ENCODE data around the gene NAA80. TPM values are rescaled to one million over a fixed set of nuclear protein-coding genes. Genes with fewer than 3 reads are reported as not detected.
A peak's percentile ranks its signal among the peaks of the same experiment; 100 is the strongest.

The NAA80 gene
- polyA plus RNA-seq, 2 of the 4 experiments (the other 2 are of a cell fraction), result 3.1 to 5.3 TPM

DNA sequence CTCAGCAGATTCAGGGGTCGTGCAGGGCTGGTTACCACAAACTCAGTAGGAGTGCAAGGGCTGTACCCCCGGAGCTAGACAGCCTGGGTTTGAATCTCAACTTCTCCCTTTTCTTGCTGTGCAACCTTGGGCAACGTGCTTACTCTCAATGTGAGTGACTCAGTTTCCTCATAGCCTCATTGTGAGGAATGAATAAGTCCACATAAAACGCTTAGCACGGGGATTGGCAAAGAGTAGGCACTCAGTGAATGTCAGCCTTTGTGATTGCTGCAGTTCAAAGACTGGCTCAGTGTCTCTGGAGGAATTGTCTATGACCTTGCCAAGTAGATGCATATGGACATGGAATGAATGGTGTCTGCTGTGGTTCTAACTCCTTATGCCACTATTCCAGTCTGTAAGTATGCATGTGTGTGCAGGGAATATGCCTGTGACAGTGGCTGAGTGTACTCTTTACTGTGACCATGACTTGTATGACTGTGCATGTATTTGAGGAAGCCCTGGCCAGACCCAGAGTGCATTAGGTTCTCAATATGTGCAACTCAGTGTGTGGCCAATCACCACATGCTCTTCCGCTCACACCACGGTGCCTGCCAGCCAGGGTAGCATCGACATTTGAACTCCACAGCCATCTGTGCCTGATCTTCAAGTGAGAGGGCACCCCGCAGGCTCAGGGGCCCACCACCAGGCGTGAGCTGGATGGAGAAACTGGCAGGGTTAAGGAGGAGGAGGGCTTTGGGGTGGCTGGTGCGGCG is 900 bp upstream of the NAA80 start:
- 57% methylated on average over 10 of the region's 12 CpGs for WGBS (ENCODE audit: missing lambda C conversion rate)
- Histone ChIP-seq H3K27ac (peak overlapping the region; percentile 74 to 82), H3K4me2 (peak overlapping the region; percentile 92), H3K4me1 (peaks cover 26% of the 10 kb centered on the region), H3K9me3 (no peaks in the 10 kb centered on the region), H3K4me3 (peak overlapping the region; percentile 44)
- no peak for FAIRE-seq
- no peak for DNase-seq (ENCODE audit: low read depth in 1 of 2, low spot score in 1 of 2)
- ChIA-PET POLR2A (interaction anchor here (0.5 to 1.4 kb wide), 5 partner anchors 21 to 271 kb away, joined by 3 to 4 read pairs (median 3); no protein-coding TSS in a partner anchor), CTCF (interaction anchor here (1.1 to 3.5 kb wide), 6 partner anchors 15 to 65 kb away, joined by 3 to 21 read pairs (median 6); partner anchors contain the start of genes HYAL2 and TUSC2)
- ATAC-seq, result no peak
- TF ChIP-seq EHF (CRISPR knock-in tag; IDR thresholded peaks at IDR 0.05) (peak; percentile 36; the same call in 1 of the 2 replicates), RNF2 (IDR thresholded peaks at IDR 0.05; ENCODE audit: borderline replicate concordance, low read depth) (no peak)

DNA sequence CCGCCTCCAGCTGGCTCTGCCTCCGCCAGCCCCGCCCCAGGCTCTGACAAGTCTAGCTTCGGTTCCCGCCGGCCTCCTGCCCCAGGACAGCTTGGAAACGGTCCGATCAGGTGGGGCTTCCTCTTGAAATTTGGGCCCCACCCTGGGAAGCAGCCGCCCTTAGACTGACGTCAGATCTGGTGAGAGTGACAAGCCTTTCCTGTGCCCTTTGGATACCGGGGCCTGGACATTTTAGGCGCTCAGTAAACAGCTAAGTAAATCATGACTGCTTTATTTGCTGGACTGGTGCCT is 378 bp upstream of the NAA80 start:
- peak overlapping the region; percentile 92 for H3K4me2 ChIP-seq
- H3K9me3 ChIP-seq, result no peaks in the 10 kb centered on the region
- WGBS (ENCODE audit: missing lambda C conversion rate), result no CpG with 5 or more reads among the region's 12 CpGs
- peak in 1 of 2 experiments; percentile 84; a peak in 3 of 6 replicates for ATAC-seq
- H3K27ac ChIP-seq, result peak overlapping the region; percentile 74 to 82
- CTCF ChIA-PET, result interaction anchor here (1.1 to 3.5 kb wide), 7 partner anchors 16 to 105 kb away, joined by 3 to 21 read pairs (median 3); partner anchors contain the start of genes HYAL2 and TUSC2
- TF ChIP-seq MYC (IDR thresholded peaks at IDR 0.05; ENCODE audit: borderline replicate concordance, low read length), result no peak
- no peak for FAIRE-seq
- no peak for DNase-seq (ENCODE audit: low read depth in 1 of 2, low spot score in 1 of 2)
- H3K4me3 ChIP-seq, result peak overlapping the region; percentile 44
- H3K4me1 ChIP-seq, result peaks cover 26% of the 10 kb centered on the region
- POLR2A ChIA-PET, result interaction anchor here (0.5 to 1.4 kb wide), 4 partner anchors 20 to 39 kb away, joined by 3 to 4 read pairs (median 4); no protein-coding TSS in a partner anchor

DNA sequence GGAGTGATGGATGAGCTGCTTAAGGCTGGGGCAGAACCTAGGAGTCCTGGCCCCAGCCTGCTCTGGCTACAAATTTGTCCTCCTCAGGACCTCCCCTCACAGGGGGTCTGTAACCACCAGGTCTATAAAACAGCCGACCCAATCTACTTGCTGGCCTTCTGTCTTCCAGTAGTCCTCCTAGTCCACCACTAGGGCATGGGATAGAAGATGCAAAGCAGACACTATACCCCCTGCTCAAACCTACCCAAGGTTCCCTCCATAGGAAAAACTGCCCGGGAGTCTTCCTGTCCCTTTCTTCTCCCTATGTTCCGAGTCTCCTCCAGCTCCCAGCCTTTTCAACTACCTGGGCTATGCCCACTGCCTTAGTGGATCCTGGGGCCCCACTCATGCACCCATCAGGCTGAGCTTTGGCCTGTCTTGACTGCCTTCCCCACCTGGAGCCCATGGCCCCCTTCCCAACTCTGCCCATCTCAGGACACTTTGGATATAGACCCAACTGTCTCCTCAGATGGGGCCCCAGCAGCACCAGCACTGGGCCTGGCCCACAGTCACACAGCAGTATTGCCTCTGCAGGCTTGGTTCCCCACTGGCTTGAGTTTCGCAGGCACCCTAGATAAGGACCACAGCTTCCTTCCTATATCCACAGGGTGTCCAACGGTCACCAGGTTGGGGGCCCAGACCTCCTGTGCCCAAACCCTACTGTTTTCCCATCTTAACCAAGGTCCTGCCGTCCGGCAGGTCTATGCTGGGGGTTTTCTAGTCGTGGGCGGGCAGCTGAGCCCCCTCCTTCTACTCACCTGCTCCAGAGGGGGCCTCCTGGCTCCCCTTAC is 1.1 kb downstream of the NAA80 start:
- FAIRE-seq (no peak), ATAC-seq (peak; percentile 15 to 16; a peak in 3 of 6 replicates), DNase-seq (ENCODE audit: low read depth in 1 of 2, low spot score in 1 of 2) (peak in 1 of 2 experiments; percentile 32)
- CTCF ChIA-PET, result interaction anchor here (0.8 to 3.5 kb wide), 7 partner anchors 22 to 103 kb away, joined by 3 to 21 read pairs (median 3); partner anchors contain the start of gene HYAL2
- H3K4me1 ChIP-seq, result peaks cover 22% of the 10 kb centered on the region
- H3K4me2 ChIP-seq, result peak overlapping the region; percentile 98
- WGBS (ENCODE audit: missing lambda C conversion rate), result 82% methylated on average over 8 of the region's 9 CpGs
- H3K27ac ChIP-seq, result peak overlapping the region; percentile 92 to 98
- H3K4me3 ChIP-seq, result peak overlapping the region; percentile 77
- POLR2A ChIA-PET, result no interaction called here
- no peaks in the 10 kb centered on the region for H3K9me3 ChIP-seq
- TF ChIP-seq, protein P1, sequence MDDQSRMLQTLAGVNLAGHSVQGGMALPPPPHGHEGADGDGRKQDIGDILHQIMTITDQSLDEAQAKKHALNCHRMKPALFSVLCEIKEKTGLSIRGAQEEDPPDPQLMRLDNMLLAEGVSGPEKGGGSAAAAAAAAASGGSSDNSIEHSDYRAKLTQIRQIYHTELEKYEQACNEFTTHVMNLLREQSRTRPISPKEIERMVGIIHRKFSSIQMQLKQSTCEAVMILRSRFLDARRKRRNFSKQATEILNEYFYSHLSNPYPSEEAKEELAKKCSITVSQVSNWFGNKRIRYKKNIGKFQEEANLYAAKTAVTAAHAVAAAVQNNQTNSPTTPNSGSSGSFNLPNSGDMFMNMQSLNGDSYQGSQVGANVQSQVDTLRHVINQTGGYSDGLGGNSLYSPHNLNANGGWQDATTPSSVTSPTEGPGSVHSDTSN (IDR thresholded peaks at IDR 0.05), result no peak
- TF ChIP-seq FOSB (CRISPR knock-in tag; IDR thresholded peaks at IDR 0.05) (no peak), BHLHE40 (IDR thresholded peaks at IDR 0.05; ENCODE audit: low read depth, low read length) (no peak), NPAS2 (CRISPR knock-in tag; IDR thresholded peaks at IDR 0.05; ENCODE audit: borderline replicate concordance) (no peak), SREBF2 (IDR thresholded peaks at IDR 0.05) (no peak), NR3C1 (IDR thresholded peaks at IDR 0.05) (no peak), ESRRA (IDR thresholded peaks at IDR 0.05; ENCODE audit: borderline replicate concordance, low read length) (no peak), GATA3 (IDR thresholded peaks at IDR 0.05; ENCODE audit: borderline replicate concordance) (no peak), JUN (IDR thresholded peaks at IDR 0.05) (no peak)
- TF ChIP-seq, protein P2, sequence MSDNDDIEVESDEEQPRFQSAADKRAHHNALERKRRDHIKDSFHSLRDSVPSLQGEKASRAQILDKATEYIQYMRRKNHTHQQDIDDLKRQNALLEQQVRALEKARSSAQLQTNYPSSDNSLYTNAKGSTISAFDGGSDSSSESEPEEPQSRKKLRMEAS (IDR thresholded peaks at IDR 0.05), result no peak
- TF ChIP-seq, protein P3, sequence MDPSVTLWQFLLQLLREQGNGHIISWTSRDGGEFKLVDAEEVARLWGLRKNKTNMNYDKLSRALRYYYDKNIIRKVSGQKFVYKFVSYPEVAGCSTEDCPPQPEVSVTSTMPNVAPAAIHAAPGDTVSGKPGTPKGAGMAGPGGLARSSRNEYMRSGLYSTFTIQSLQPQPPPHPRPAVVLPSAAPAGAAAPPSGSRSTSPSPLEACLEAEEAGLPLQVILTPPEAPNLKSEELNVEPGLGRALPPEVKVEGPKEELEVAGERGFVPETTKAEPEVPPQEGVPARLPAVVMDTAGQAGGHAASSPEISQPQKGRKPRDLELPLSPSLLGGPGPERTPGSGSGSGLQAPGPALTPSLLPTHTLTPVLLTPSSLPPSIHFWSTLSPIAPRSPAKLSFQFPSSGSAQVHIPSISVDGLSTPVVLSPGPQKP (IDR thresholded peaks at IDR 0.05; ENCODE audit: low read depth, low read length), result no peak

DNA sequence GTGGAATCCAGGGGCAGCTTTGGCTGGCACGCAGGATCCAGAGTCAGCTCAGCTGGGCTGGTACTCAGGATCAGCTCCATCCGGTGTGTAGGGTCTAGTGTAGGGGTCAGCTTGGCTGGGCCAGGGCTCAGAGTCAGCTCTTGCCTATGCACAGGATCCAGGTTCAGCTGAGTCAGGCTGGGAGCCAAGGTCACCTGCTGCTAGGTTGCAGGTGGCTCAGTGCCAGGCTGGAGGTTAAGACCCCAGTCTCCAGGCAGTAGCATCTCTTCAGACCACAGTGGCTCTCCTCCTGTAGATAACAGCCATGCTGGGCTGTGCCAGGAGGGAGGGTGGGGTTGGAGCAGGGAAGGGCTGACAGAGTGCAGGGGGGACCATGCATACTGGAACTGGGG is 1.8 kb downstream of the NAA80 start:
- Histone ChIP-seq H3K4me3 (no peak overlapping the region), H3K4me2 (no peak overlapping the region), H3K4me1 (peaks cover 23% of the 10 kb centered on the region; the same call in 2 of the 3 replicates), H3K9me3 (no peaks in the 10 kb centered on the region), H3K27ac (no peak overlapping the region)
- DNase-seq (ENCODE audit: low read depth in 1 of 2, low spot score in 1 of 2) (no peak), FAIRE-seq (no peak), ATAC-seq (no peak)
- ChIA-PET CTCF (interaction anchor here (0.8 to 2.5 kb wide), 4 partner anchors 25 to 50 kb away, joined by 3 to 13 read pairs (median 3); no protein-coding TSS in a partner anchor), POLR2A (no interaction called here)
- WGBS (ENCODE audit: missing lambda C conversion rate), result 100% methylated on average over 1 of the region's 2 CpGs
- TF ChIP-seq, protein P4, sequence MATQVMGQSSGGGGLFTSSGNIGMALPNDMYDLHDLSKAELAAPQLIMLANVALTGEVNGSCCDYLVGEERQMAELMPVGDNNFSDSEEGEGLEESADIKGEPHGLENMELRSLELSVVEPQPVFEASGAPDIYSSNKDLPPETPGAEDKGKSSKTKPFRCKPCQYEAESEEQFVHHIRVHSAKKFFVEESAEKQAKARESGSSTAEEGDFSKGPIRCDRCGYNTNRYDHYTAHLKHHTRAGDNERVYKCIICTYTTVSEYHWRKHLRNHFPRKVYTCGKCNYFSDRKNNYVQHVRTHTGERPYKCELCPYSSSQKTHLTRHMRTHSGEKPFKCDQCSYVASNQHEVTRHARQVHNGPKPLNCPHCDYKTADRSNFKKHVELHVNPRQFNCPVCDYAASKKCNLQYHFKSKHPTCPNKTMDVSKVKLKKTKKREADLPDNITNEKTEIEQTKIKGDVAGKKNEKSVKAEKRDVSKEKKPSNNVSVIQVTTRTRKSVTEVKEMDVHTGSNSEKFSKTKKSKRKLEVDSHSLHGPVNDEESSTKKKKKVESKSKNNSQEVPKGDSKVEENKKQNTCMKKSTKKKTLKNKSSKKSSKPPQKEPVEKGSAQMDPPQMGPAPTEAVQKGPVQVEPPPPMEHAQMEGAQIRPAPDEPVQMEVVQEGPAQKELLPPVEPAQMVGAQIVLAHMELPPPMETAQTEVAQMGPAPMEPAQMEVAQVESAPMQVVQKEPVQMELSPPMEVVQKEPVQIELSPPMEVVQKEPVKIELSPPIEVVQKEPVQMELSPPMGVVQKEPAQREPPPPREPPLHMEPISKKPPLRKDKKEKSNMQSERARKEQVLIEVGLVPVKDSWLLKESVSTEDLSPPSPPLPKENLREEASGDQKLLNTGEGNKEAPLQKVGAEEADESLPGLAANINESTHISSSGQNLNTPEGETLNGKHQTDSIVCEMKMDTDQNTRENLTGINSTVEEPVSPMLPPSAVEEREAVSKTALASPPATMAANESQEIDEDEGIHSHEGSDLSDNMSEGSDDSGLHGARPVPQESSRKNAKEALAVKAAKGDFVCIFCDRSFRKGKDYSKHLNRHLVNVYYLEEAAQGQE (IDR thresholded peaks at IDR 0.05), result no peak
- TF ChIP-seq, protein P2 (IDR thresholded peaks at IDR 0.05), result no peak
- TF ChIP-seq TP53 (CRISPR knock-in tag; IDR thresholded peaks at IDR 0.05) (no peak), ZSCAN20 (CRISPR knock-in tag; IDR thresholded peaks at IDR 0.05) (no peak)

All from A549 (cell line).